ENCODE data around the gene GPR158.

The GPR158 gene

DNA sequence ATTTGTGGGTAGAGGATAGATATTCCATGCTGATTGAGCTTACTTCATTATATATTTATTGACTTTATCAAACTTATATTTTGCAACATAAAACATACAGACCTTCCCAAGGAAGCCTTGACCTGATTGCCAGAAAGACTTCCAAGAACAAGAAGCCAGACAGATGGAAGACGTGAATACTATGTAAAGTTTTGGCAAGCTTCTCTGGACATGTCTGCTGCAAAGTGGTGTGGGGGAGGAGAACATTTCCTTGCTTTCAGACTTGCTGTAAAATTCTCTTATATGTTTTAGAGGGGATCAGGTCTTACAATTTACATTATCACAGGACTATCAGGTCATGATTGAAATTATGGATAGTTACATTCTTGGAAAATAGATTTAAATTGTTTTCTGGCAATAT is 23.4 kb downstream of the GPR158 start:
- Histone ChIP-seq H3K9me3 (ENCODE audit: control insufficient read depth in 5 of 5, low read length in 5 of 5) (no peaks in the 10 kb centered on the region), H3K4me3 (ENCODE audit: low read depth in 1 of 5, low read length in 5 of 5) (no peak overlapping the region), H3K9ac (ENCODE audit: low read length in 5 of 5) (no peak overlapping the region), H3K27ac (ENCODE audit: low read depth, low read length) (no peak overlapping the region), H3K27me3 (ENCODE audit: control insufficient read depth in 5 of 5, insufficient read depth in 4 of 5, low read length in 5 of 5) (no peaks in the 10 kb centered on the region), H3K4me1 (ENCODE audit: control insufficient read depth in 5 of 5, insufficient read depth in 5 of 5, low read length in 5 of 5) (no peaks in the 10 kb centered on the region), H3K36me3 (ENCODE audit: control insufficient read depth in 5 of 5, insufficient read depth in 5 of 5, low read length in 5 of 5) (no peaks in the 10 kb centered on the region)

DNA sequence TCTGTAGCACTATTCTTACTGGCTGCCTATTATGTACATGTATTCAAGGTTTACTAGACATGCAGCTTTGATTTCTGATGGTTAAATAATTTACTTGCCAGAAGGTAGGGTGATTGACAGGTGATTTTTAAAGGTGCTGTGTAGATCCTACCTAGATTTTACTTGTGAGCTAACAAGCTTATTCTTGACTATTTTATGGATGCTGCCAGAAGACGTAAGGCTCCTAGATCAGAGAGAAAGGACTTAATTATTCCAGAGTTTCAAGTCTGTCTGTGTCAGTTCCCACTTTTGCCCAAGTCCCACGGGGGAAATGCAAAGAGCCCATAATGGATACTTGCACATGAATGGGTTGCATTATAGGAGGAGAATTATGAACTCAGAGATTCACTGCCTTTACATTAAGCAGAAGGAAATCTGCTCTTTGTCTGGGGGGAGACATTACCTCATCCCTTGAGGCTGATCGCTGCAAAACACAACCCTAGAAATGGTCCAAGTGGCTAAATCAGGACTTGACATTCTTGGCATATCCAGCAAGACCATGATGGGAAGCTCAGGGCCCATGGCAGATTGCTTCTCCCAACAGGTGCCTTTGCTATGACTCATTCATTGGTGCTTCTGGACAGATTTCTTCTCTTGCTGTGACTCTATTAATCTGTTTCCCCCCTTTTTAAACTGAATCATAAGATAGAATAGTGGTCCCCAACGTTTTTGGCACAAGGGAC is 32.1 kb downstream of the GPR158 start:
- peaks cover 0 to 4% (median 0%) of the 10 kb centered on the region in 5 donors for H3K27me3 ChIP-seq (ENCODE audit: control insufficient read depth in 5 of 5, insufficient read depth in 4 of 5, low read length in 5 of 5)
- H3K36me3 ChIP-seq (ENCODE audit: control insufficient read depth in 5 of 5, insufficient read depth in 5 of 5, low read length in 5 of 5): no peaks in the 10 kb centered on the region
- no peaks in the 10 kb centered on the region for H3K9me3 ChIP-seq (ENCODE audit: control insufficient read depth in 5 of 5, low read length in 5 of 5)
- H3K4me1 ChIP-seq (ENCODE audit: control insufficient read depth in 5 of 5, insufficient read depth in 5 of 5, low read length in 5 of 5): no peaks in the 10 kb centered on the region
- H3K4me3 ChIP-seq (ENCODE audit: low read depth in 1 of 5, low read length in 5 of 5): no peak overlapping the region
- no peak overlapping the region for H3K27ac ChIP-seq (ENCODE audit: low read depth, low read length)
- no peak overlapping the region for H3K9ac ChIP-seq (ENCODE audit: low read length in 5 of 5)

DNA sequence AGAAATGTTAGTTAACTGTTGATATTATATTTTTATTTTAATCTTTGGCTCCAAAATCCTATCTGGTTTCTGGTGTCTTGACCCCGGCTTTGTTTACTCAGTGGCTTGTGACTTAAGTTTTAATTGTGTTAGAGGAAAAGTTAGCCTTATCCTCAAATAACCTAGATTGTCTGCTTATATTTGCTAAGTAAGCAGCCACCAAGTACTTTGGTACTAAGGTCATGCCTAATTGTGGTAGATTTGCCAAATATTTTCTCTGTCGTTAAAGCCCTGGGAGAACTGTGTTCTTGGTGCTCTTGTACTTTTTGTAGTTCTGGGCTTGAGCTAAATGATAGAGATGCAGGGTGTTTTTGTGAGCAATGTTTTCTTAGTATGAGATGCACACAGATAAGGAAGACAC is 34.8 kb downstream of the GPR158 start:
- H3K4me3 ChIP-seq (ENCODE audit: low read depth in 1 of 5, low read length in 5 of 5): no peak overlapping the region
- no peak overlapping the region for H3K27ac ChIP-seq (ENCODE audit: low read depth, low read length)
- no peak overlapping the region for H3K9ac ChIP-seq (ENCODE audit: low read length in 5 of 5)
- H3K4me1 ChIP-seq (ENCODE audit: control insufficient read depth in 5 of 5, insufficient read depth in 5 of 5, low read length in 5 of 5): no peaks in the 10 kb centered on the region
- H3K9me3 ChIP-seq (ENCODE audit: control insufficient read depth in 5 of 5, low read length in 5 of 5): no peaks in the 10 kb centered on the region
- peaks cover 0 to 4% (median 0%) of the 10 kb centered on the region in 5 donors for H3K27me3 ChIP-seq (ENCODE audit: control insufficient read depth in 5 of 5, insufficient read depth in 4 of 5, low read length in 5 of 5)
- H3K36me3 ChIP-seq (ENCODE audit: control insufficient read depth in 5 of 5, insufficient read depth in 5 of 5, low read length in 5 of 5): no peaks in the 10 kb centered on the region

- no peaks in the 10 kb centered on the region for H3K4me1 ChIP-seq (ENCODE audit: control insufficient read depth in 5 of 5, insufficient read depth in 5 of 5, low read length in 5 of 5)
- no peak overlapping the region for H3K27ac ChIP-seq (ENCODE audit: low read depth, low read length)
- no peaks in the 10 kb centered on the region for H3K36me3 ChIP-seq (ENCODE audit: control insufficient read depth in 5 of 5, insufficient read depth in 5 of 5, low read length in 5 of 5)
- H3K27me3 ChIP-seq (ENCODE audit: control insufficient read depth in 5 of 5, insufficient read depth in 4 of 5, low read length in 5 of 5): peaks cover 0 to 4% (median 0%) of the 10 kb centered on the region in 5 donors
- H3K9me3 ChIP-seq (ENCODE audit: control insufficient read depth in 5 of 5, low read length in 5 of 5): no peaks in the 10 kb centered on the region
- no peak overlapping the region for H3K9ac ChIP-seq (ENCODE audit: low read length in 5 of 5)
- no peak overlapping the region for H3K4me3 ChIP-seq (ENCODE audit: low read depth in 1 of 5, low read length in 5 of 5)
Measured at GRCh38 chr10:25210265-25210664, 35.5 kb downstream of the GPR158 start.

DNA sequence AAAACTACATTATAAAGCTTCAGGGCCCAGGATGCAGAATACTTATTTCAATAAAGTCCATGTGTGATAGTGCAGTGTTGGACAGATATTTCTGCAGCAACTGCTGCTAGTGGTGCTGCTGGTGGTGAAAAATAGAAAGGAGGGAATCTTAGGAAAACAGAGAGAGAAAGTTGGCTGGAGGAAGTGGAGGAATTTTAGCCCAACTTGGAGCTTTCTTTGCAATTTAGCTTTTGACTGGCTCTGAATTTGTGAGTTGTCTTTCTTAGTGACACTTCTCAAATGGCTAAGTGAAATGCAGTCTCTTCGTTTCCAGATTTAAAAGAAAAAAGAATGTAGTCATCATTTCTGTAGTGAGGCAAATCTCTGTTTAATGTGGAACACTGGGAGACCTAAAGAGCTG is 45.4 kb downstream of the GPR158 start:
- Histone ChIP-seq H3K27ac (ENCODE audit: low read depth, low read length) (no peak overlapping the region), H3K4me1 (ENCODE audit: control insufficient read depth in 5 of 5, insufficient read depth in 5 of 5, low read length in 5 of 5) (no peaks in the 10 kb centered on the region), H3K9me3 (ENCODE audit: control insufficient read depth in 5 of 5, low read length in 5 of 5) (no peaks in the 10 kb centered on the region), H3K27me3 (ENCODE audit: control insufficient read depth in 5 of 5, insufficient read depth in 4 of 5, low read length in 5 of 5) (no peaks in the 10 kb centered on the region), H3K9ac (ENCODE audit: low read length in 5 of 5) (no peak overlapping the region), H3K4me3 (ENCODE audit: low read depth in 1 of 5, low read length in 5 of 5) (no peak overlapping the region), H3K36me3 (ENCODE audit: control insufficient read depth in 5 of 5, insufficient read depth in 5 of 5, low read length in 5 of 5) (no peaks in the 10 kb centered on the region)

GRCh38 chr10:25222085-25222660 is 47.4 kb downstream of the GPR158 start:
- H3K4me1 ChIP-seq (ENCODE audit: control insufficient read depth in 5 of 5, insufficient read depth in 5 of 5, low read length in 5 of 5): no peaks in the 10 kb centered on the region
- no peak overlapping the region for H3K27ac ChIP-seq (ENCODE audit: low read depth, low read length)
- no peak overlapping the region for H3K9ac ChIP-seq (ENCODE audit: low read length in 5 of 5)
- no peaks in the 10 kb centered on the region for H3K36me3 ChIP-seq (ENCODE audit: control insufficient read depth in 5 of 5, insufficient read depth in 5 of 5, low read length in 5 of 5)
- H3K27me3 ChIP-seq (ENCODE audit: control insufficient read depth in 5 of 5, insufficient read depth in 4 of 5, low read length in 5 of 5): no peaks in the 10 kb centered on the region
- no peaks in the 10 kb centered on the region for H3K9me3 ChIP-seq (ENCODE audit: control insufficient read depth in 5 of 5, low read length in 5 of 5)
- H3K4me3 ChIP-seq (ENCODE audit: low read depth in 1 of 5, low read length in 5 of 5): no peak overlapping the region

DNA sequence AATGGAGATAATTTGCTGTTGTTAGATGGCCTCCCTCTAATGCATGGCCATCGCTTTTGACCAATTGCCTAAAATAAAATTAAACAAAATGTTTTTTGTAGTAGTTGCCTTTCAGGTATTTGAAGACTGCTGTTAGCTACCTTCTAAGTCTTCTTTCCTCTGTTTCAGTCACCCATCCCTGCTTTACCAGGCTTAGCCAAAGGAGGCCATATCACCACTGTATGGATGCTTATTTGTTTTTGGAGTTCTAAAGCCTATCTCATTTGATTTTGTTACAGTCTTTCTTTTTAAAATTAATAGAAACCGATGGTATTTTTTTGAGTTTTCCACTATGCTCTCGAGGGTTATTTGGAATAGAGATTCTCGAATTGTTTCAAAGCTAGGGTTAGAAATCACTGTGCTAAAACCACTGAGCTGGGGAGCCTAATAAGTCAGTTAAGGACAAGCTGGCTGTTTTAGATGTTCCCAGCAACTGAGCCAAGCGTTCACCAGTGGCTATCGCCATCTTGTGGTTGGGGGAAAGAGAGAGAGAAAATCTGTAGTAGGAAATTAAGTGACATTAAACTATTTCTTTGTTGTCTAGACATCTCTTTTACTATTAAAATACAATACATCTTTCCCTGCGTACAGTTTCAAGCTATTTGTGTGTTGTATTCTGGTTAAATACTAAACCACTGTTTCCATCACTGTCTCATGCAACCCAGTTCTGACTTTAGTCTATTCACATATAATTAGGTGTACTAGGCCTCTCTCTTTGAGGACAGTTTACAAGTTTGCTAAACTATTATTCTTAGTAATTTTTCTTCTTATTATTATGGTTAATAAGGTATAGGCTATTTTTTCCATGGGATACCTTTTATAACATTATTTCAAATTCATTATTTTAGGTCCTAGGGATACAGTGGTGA is 52.2 kb downstream of the GPR158 start:
- Histone ChIP-seq H3K4me3 (ENCODE audit: low read depth in 1 of 5, low read length in 5 of 5) (no peak overlapping the region), H3K4me1 (ENCODE audit: control insufficient read depth in 5 of 5, insufficient read depth in 5 of 5, low read length in 5 of 5) (no peaks in the 10 kb centered on the region), H3K27ac (ENCODE audit: low read depth, low read length) (no peak overlapping the region), H3K9ac (ENCODE audit: low read length in 5 of 5) (no peak overlapping the region), H3K9me3 (ENCODE audit: control insufficient read depth in 5 of 5, low read length in 5 of 5) (no peaks in the 10 kb centered on the region), H3K36me3 (ENCODE audit: control insufficient read depth in 5 of 5, insufficient read depth in 5 of 5, low read length in 5 of 5) (no peaks in the 10 kb centered on the region), H3K27me3 (ENCODE audit: control insufficient read depth in 5 of 5, insufficient read depth in 4 of 5, low read length in 5 of 5) (no peaks in the 10 kb centered on the region)

DNA sequence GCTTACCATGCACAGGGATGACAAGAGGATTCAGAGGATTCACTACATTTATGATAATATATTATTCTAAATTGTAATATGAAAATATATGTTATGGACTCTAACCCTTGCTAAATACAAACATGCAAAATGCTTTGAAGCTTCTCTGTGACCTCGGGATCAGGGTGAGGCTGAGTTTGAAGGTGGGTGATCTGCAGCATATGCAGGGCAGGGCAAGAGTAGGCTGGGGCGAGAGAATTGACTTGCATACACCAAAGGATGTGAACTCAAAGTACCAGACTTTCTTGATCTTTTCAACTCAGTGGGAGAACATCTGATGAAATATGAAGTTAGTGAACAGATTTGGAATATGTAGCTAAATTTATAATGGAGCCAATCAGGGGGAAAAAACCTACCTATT is 57.0 kb downstream of the GPR158 start:
- Histone ChIP-seq H3K9ac (ENCODE audit: low read length in 5 of 5) (no peak overlapping the region), H3K4me1 (ENCODE audit: control insufficient read depth in 5 of 5, insufficient read depth in 5 of 5, low read length in 5 of 5) (no peaks in the 10 kb centered on the region), H3K9me3 (ENCODE audit: control insufficient read depth in 5 of 5, low read length in 5 of 5) (no peaks in the 10 kb centered on the region), H3K4me3 (ENCODE audit: low read depth in 1 of 5, low read length in 5 of 5) (no peak overlapping the region), H3K27ac (ENCODE audit: low read depth, low read length) (no peak overlapping the region), H3K36me3 (ENCODE audit: control insufficient read depth in 5 of 5, insufficient read depth in 5 of 5, low read length in 5 of 5) (no peaks in the 10 kb centered on the region), H3K27me3 (ENCODE audit: control insufficient read depth in 5 of 5, insufficient read depth in 4 of 5, low read length in 5 of 5) (no peaks in the 10 kb centered on the region)

DNA sequence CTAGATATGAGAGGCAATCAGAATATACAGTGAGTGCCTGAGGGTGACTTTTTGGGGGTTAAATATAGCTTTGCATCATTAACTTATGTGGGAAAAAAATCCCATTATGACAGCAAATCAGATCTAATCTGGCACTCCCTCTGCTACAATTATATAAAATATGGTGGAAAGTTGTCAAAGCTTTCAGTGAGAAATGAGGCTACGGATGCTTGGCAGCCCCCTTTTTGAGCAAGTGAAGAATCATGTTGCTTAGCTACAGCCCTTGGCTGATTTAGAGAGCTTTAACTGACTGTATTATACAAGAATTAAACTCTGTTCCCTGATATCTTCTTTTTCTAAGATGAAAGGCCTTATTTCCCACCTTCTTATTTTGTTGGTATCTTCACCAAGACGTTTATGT is 57.4 kb downstream of the GPR158 start:
- no peaks in the 10 kb centered on the region for H3K4me1 ChIP-seq (ENCODE audit: control insufficient read depth in 5 of 5, insufficient read depth in 5 of 5, low read length in 5 of 5)
- H3K9me3 ChIP-seq (ENCODE audit: control insufficient read depth in 5 of 5, low read length in 5 of 5): no peaks in the 10 kb centered on the region
- H3K4me3 ChIP-seq (ENCODE audit: low read depth in 1 of 5, low read length in 5 of 5): no peak overlapping the region
- no peak overlapping the region for H3K27ac ChIP-seq (ENCODE audit: low read depth, low read length)
- no peaks in the 10 kb centered on the region for H3K27me3 ChIP-seq (ENCODE audit: control insufficient read depth in 5 of 5, insufficient read depth in 4 of 5, low read length in 5 of 5)
- H3K36me3 ChIP-seq (ENCODE audit: control insufficient read depth in 5 of 5, insufficient read depth in 5 of 5, low read length in 5 of 5): no peaks in the 10 kb centered on the region
- no peak overlapping the region for H3K9ac ChIP-seq (ENCODE audit: low read length in 5 of 5)

- H3K36me3 ChIP-seq (ENCODE audit: control insufficient read depth in 5 of 5, insufficient read depth in 5 of 5, low read length in 5 of 5): no peaks in the 10 kb centered on the region
- H3K27me3 ChIP-seq (ENCODE audit: control insufficient read depth in 5 of 5, insufficient read depth in 4 of 5, low read length in 5 of 5): no peaks in the 10 kb centered on the region
- H3K9me3 ChIP-seq (ENCODE audit: control insufficient read depth in 5 of 5, low read length in 5 of 5): no peaks in the 10 kb centered on the region
Measured at GRCh38 chr10:25245165-25245564, 70.4 kb downstream of the GPR158 start.

More at GRCh38 chr10:25245165-25245564, 70.4 kb downstream of the GPR158 start:
- no peak overlapping the region for H3K27ac ChIP-seq (ENCODE audit: low read depth, low read length)
- H3K4me1 ChIP-seq (ENCODE audit: control insufficient read depth in 5 of 5, insufficient read depth in 5 of 5, low read length in 5 of 5): no peaks in the 10 kb centered on the region
- no peak overlapping the region for H3K4me3 ChIP-seq (ENCODE audit: low read depth in 1 of 5, low read length in 5 of 5)
- H3K9ac ChIP-seq (ENCODE audit: low read length in 5 of 5): no peak overlapping the region

Measured in subcutaneous abdominal adipose tissue (tissue), 5 donors.